Medulla oblongata (tissue), 1 donor: ENCODE data around the gene TPSG1.
"Not testable (repeated sequence)": the region's sequence is repeated elsewhere in the genome, so short reads cannot be mapped to it uniquely, and the experiment has no call there.

Experiments used
- DNase-seq: peaks from one replicate; pipeline ENCODE4 v3.0.0-alpha.2; 2015; ENCODE audit errors: extremely low spot score

The TPSG1 gene

GRCh38 chr16:1230471-1231212 is 5.6 kb upstream of the TPSG1 start:
- not testable (repeated sequence) for DNase-seq

- not testable (repeated sequence) for DNase-seq
Observed at GRCh38 chr16:1230084-1230470, 5.0 kb upstream of the TPSG1 start, which contains the start of gene TPSB2. Gene TPSB2 (minus strand): TSS chr16:1230184. CDS start chr16:1229951, 233 bp downstream.

GRCh38 chr16:1229476-1229875 is 4.4 kb upstream of the TPSG1 start:
- DNase-seq = not testable (repeated sequence)

- not testable (repeated sequence) for DNase-seq
Observed at GRCh38 chr16:1228227-1228626, 3.2 kb upstream of the TPSG1 start.

- not testable (repeated sequence) for DNase-seq
Observed at GRCh38 chr16:1226692-1227091, 1.6 kb upstream of the TPSG1 start.

GRCh38 chr16:1225728-1226311 is 752 bp upstream of the TPSG1 start:
- not testable (repeated sequence) for DNase-seq

- DNase-seq = no peak
Observed at GRCh38 chr16:1224558-1224957, 510 bp downstream of the TPSG1 start.

- no peak for DNase-seq
Observed at GRCh38 chr16:1223355-1224214, 1.5 kb downstream of the TPSG1 start.

GRCh38 chr16:1222553-1223354 is 2.3 kb downstream of the TPSG1 start:
- no peak for DNase-seq

GRCh38 chr16:1221628-1222552 is 3.2 kb downstream of the TPSG1 start:
- no peak for DNase-seq

GRCh38 chr16:1220841-1221627 is 4.0 kb downstream of the TPSG1 start:
- DNase-seq = no peak

GRCh38 chr16:1220098-1220728 is 4.9 kb downstream of the TPSG1 start:
- no peak for DNase-seq

- DNase-seq = no peak
Observed at GRCh38 chr16:1218930-1219611, 6.0 kb downstream of the TPSG1 start.

GRCh38 chr16:1218061-1218929 is 6.8 kb downstream of the TPSG1 start:
- no peak for DNase-seq

- DNase-seq = no peak
Observed at GRCh38 chr16:1217526-1217925, 7.5 kb downstream of the TPSG1 start.

GRCh38 chr16:1216681-1217400 is 8.2 kb downstream of the TPSG1 start:
- no peak for DNase-seq

- DNase-seq = no peak
Observed at GRCh38 chr16:1216296-1216619, 8.8 kb downstream of the TPSG1 start.
